ENCODE results near the gene CCL2.

DNA sequence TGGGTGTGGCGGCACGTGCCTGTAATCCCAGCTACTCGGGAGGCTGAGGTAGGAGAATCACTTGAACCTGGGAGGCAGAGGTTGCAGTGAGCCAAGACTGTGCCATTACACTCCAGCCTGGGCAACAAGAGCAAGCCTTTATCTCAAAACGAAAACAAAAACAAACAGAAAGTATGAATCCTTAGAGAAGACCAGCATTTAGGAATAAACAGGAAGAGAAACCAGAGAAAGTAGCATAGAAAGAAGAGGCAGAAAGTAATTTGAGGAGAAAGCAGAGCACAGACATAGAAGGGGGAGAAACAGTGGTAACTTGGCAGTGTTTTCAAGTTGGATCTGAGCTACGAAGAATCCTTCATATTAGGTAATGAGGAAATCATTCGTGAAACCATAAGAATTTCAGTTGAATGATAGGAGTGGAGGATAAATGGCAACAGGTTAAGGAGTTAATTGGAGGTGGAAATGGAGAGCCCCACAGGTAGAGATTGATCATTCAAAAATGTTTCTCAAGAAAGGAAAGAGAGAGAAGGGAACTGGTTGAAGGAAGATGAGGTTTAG is 9.7 kb upstream of the CCL2 start:
- TF ChIP-seq CTCF (IDR thresholded peaks at IDR 0.05) (no peak), EZH2 (IDR thresholded peaks at IDR 0.05; ENCODE audit: borderline replicate concordance, insufficient read depth, low read depth, low read length, poor library complexity, severe bottlenecking) (no peak)

Measured in B cell (primary cell).